GM18499 (cell line): Measurements from ENCODE around the gene PARP1.

Experiments
- ATAC-seq: cut with Tn5 transposase; IDR thresholded peaks from one replicate; pipeline ENCODE4 v1.9.1; 2021; ENCODE audit warnings: moderate number of reproducible peaks; ENCODE audit not compliant: insufficient read depth, unreplicated experiment

PARP1 gene

DNA sequence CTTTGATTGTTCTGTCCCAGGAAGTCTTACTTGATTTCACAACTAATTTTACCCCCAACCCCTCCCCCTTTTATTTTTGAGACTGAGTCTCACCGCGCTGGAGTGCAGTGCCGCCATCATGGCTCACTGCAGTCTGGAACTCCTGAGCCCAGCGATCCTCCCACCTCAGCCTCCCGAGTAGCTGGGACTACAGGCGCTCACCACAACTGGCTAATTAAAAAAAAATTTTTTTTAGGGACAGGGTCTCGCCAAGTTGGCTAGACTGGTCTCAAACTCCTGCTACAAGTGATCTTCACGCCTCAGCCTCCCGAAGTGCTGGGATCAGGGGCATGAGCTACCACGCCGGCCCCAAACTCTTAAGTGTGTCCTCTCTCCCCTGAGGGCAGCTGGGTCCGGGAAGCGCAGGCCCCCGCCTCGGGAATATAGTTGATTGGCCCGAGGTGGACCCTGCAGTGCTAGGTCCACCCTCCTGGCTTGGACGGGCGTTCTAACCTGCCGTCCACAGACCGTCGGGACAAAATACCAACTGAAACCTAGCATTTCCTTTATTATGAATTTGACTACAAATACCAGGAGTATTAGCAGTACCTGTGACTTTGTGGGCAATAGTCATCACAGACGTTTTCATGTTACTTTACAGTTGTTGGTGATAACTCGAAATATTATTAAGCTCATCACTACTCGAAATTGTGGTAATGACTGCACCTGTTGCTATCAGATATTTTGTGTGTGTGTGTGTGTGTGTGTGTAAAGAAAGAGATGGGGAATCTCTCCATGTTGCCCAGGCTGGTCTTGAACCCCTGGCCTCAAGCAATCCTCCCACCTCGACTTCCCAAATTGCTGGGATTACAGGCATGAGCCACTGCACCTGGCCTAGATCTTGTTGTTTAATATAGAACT is 642 bp upstream of the PARP1 start:
- no peak for ATAC-seq

- no peak for ATAC-seq
These were observed 745 bp downstream of the PARP1 start for GRCh38 chr1:226407199-226407496.

GRCh38 chr1:226406401-226406881 is 1.5 kb downstream of the PARP1 start:
- ATAC-seq, result no peak

DNA sequence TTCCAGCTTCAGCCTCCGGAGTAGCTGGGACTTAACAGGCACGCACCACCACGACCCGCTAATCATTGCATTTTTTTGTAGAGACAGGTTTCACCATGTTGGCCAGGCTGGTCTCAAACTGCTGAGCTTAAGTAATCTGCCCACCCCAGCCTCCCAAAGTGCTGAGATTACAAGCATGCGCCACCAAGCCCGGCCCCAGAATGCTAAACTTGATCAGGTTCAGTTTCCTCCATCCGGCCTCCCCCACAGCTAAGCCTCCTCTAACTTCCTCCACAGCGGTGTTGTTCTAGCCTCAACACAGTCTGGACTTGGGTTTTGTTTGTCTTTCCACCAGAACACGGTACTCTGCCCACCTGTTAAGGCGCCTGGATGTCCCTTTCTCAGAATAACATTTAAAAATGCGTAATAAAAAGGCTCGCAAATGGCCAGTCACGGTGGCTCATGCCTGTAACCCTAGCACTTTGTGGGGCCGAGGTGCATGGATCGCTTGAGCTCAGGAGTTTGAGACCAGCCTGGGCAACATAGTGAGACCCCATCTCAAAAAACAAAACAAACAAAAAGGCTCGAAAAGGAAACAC is 2.4 kb downstream of the PARP1 start:
- ATAC-seq, result no peak

GRCh38 chr1:226404904-226405222 is 3.0 kb downstream of the PARP1 start:
- no peak for ATAC-seq

DNA sequence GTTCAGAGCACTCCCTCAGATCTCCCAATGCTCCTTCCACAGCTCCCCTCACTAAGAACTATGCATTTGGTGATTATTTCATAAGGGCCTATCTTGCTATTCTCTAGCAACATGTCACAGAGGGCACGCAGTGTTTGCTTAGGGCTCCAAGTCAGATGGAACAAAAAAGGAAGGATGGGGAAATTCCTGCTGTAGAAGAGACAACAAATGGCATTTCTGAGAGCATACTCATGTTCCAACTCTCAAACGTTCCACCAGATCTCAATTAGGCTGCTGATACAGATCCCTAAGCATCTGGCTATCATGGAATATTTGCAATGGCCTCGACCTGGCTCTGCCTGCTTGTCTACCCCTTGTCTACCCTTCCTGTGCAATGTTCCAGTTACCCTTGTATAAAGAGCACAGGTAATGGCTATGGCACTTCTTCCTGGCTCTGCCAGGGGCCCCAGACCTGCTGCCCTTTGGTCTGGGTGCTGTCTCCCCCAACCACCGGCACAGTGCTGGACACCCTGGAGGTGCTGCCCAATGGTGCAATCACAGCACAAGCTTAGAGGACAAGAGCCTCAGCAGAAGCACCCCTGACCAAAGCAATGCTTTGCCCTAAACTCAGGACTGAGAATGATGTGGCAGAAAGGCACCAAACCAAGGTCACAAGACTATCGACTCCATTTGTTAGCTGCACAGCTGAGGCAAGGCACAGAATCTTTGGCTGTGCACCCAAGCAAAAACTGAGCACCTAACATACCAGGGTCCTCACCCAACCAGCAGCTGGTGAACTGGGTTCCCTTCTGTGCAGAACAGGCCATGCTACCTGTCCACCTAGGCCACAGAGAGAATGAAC is 3.6 kb downstream of the PARP1 start:
- no peak for ATAC-seq

DNA sequence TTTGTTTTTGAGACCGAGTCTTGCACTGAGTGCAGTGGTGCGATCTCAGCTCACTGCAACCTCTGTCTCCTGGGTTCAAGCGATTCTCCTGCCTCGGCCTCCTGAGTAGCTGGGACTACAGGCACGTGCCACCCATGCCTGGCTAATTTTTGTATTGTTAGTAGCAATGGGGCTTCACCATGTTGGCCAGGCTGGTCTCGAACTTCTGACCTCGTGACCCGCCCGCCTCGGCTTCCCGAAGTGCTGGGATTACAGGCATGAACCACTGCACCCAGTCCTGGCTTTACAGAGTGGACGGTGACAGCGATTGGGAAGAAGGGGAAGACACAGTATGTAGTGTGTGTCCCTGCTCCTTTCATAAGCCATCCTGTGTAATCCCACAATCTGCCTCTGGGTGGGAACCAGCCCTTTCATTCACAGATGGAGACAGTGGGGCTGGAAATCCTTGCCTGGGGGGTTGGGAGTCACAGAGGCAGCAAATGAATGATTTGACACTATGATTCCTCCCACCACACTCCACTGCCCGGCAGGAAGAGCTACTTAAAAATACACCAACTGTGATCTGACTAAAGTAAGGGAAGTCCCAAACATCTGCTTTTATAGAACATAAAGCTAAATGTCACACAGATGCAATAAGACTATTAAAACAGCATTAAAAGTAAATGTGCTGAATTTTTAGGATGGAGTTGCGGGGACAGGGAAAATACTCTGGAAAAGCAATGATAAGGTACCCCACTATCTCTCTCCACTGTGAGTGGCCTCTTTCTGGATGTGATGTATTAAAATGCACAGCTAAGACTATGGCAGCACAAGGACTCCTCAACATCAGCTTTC is 4.5 kb downstream of the PARP1 start:
- no peak for ATAC-seq

- no peak for ATAC-seq
These were observed 5.1 kb downstream of the PARP1 start for GRCh38 chr1:226402739-226403165.

GRCh38 chr1:226401355-226402303 is 6.3 kb downstream of the PARP1 start:
- no peak for ATAC-seq

GRCh38 chr1:226400519-226401354 is 7.2 kb downstream of the PARP1 start:
- ATAC-seq, result no peak

- no peak for ATAC-seq
These were observed 9.8 kb downstream of the PARP1 start for GRCh38 chr1:226397955-226398636.

DNA sequence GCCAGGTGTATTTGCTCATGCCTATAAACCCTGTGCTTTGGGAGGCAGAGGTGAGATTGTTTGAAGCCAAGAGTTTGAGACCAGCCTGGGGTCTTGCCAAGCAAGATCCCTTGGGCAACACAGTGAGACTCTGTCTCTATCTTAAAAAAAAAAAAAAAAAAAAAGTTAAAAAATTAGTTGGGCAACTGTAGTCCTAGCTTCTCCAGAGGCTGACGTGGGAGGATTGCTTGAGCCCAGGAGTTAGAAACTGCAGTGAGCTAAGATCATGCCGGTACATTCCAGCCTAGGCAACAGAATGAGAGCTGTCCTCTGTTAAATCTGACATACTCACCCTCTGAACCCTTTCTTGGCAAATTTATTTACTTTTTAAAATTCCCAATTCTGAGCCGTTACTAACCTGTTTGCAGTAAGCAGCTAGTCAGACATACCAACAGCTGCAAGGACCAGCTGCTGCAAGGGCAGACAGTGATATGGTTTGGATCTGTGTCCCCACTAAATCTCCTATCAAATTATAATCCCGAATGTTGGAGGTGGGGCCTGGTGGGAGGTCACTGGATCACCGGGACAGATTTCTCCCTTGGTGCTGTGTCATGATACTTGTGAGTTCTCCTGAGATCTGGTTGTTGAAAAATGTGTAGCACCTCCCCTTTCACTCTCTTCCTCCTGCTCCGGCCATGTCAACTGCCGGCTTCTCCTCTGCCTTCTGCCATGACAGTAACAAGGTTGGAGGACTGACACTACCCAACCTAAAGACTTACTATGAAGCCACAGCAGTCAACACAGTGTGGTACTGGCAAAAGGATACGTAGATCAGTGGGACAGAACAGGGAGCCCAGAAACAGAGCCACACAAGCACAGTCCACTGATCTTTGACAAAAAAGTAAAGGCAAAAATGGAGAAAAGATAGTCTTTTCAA is 10.6 kb downstream of the PARP1 start:
- no peak for ATAC-seq

- no peak for ATAC-seq
These were observed 12.1 kb downstream of the PARP1 start for GRCh38 chr1:226395753-226396152.

DNA sequence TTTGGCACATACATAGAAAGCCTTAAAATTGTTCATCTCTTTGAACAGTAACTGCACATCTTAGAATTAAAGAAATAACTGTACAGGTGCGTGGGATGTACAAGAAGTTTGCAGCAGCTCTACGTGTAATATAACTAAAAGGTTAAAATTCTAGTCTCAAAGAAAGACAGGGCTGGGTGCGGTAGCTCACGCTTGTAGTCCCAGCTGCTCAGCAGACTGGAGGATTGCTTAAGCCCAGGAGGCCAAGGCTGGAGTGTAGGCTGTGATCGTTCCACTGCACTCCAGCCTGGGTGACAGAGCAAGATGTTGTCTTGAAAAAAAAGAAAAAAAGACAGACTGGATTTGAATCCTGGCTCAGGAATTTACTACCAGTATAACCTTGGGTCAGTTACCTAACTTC is 13.4 kb downstream of the PARP1 start:
- ATAC-seq, result no peak

DNA sequence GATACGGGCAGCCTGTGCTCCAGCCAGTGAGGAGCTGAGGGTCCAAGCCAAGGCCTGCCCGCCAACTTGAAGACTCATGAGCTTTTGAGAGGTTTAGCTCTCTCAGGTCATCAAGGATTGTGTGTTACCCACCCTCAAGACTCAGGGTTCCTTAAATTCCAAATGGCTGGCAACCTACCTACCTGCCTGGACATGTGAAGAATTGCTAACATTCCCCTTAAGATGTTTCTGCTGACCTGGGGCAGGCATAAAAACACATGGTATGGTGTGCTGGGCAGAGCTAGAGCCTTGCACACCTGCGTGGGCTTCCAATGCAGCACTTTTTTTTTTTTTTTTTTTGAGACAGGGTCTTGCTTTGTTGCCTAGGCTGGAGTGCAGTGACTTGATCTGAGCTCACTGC is 17.2 kb downstream of the PARP1 start:
- ATAC-seq, result no peak

DNA sequence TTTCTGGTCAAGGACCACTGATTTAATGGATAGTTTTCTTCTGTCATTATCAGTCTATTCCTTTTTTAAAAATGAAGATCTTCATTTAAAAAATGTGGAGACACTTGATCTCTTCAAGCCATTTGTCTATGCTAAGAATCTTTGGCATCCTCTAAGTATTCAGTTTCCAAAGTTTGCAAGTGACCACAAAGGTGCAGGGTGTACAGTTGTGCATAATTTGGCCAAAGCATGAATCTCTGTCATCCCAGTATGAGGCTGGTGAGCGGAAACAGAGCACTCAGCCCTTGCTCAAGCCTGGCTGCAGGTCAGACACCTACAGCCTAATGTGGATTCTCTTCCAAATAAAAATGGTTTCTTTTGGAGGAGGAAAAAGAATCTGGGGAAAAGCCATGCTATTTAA is 19.8 kb downstream of the PARP1 start:
- no peak for ATAC-seq

DNA sequence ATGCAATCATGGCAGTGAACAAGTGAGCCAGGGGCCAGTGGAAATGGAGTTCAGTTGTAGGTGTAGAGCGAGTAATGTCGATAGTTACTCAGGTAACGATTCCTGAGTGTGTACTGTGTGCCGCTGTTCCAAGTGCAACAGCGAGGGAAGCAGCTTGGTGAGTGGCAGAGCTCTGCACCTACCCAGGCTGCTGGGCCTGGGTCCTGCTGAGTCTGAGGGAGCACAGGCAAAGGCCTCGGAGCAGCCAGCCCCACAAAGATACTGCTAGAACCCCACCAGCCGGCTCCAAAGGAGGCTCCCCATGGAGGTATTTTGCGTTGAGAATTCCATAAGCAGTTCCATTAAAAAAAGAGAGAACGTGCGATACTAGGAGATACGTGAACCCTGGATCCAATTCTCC is 23.2 kb downstream of the PARP1 start:
- ATAC-seq, result no peak
